GM12801 (cell line): ENCODE data around the gene ANKRD2.

ENCODE experiments used
- TF ChIP-seq, protein P1 (sequence below): IDR thresholded peaks from one replicate; pipeline ENCODE4 v1.5.1; 2011; ENCODE audit warnings: control low read depth; ENCODE audit not compliant: insufficient read length; ENCODE audit errors: extremely low read depth

The ANKRD2 gene, protein sequence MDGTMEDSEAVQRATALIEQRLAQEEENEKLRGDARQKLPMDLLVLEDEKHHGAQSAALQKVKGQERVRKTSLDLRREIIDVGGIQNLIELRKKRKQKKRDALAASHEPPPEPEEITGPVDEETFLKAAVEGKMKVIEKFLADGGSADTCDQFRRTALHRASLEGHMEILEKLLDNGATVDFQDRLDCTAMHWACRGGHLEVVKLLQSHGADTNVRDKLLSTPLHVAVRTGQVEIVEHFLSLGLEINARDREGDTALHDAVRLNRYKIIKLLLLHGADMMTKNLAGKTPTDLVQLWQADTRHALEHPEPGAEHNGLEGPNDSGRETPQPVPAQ

DNA sequence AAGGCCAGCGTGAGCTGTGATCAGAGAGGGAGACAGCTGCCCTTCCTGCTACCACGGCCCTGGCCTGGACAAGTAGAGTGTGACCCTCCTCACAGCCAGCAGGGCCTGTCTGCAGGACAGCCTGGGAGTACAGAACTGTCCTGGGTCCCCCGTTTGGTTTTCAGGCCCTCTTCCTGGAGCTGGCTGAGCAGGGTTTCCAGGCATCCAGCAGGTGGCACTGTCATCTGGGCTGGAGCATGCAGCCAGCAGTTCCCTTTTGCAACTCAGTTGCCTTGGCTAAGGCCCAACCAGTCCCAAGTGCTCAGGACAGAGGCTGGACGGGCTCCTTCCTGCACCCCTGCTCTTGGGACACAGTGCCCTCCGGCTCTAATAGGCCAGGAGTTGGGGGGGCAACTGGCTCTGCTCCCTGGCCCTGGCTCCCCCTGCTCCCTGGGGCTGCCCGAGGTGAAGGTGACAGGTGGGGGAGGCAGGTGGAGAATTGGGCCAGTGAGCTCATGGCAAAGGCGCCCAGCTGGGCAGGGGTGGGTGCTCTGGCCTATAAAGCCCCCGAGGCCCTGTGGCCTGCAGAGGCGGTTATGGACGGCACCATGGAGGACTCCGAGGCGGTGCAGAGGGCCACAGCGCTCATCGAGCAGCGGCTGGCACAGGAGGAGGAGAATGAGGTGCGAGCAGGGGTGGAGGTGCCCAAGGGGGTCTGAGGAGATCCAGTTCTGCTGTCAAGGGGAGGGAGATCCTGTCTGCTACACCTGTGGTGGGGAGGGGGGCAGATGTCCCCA is at the start of gene ANKRD2:
ANKRD2 (plus strand) TSS at position 566 of the 776 bp plus-strand sequence; CDS start at position 576, 10 bp downstream.
- TF ChIP-seq, protein P1, sequence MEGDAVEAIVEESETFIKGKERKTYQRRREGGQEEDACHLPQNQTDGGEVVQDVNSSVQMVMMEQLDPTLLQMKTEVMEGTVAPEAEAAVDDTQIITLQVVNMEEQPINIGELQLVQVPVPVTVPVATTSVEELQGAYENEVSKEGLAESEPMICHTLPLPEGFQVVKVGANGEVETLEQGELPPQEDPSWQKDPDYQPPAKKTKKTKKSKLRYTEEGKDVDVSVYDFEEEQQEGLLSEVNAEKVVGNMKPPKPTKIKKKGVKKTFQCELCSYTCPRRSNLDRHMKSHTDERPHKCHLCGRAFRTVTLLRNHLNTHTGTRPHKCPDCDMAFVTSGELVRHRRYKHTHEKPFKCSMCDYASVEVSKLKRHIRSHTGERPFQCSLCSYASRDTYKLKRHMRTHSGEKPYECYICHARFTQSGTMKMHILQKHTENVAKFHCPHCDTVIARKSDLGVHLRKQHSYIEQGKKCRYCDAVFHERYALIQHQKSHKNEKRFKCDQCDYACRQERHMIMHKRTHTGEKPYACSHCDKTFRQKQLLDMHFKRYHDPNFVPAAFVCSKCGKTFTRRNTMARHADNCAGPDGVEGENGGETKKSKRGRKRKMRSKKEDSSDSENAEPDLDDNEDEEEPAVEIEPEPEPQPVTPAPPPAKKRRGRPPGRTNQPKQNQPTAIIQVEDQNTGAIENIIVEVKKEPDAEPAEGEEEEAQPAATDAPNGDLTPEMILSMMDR = peak; percentile 19

DNA sequence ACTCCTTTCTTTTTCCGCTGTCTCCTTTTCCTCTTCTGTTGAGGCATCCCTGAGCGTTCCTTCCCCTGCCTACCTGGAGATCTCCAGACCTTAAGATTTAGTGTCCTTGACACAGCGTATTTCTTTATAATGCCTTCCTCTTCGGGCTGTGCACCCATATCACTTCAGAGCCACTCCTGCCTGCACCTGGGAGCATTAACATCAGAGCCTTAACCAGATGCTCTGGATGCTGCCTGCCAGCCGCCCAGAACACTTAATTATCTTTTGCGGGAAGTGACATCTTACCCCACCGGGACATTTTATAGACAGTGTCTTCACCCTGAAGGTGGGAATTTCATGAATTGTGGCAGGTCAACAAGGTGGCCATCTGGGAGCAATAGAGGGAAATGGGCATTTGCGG is 49.6 kb upstream of the ANKRD2 start:
- TF ChIP-seq, protein P1 = no peak

DNA sequence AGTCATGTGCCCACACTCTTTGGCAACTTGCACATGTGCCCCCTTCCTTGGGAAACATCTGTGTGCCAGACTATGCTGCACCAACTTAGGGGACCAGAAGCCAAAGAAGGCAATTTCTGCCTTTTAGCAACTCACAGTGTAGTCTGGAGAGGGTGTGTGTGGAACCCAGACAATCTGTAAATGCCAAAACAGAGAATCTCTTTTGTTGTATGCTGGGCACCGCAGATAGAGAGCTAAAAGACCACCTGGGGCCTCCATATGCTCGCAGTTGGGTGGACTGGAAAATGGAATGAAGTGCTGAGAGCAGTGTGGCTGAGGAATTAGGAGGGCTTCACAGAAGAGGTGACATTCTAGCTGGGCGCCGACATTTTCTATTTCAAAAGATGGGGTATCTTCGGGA is 47.5 kb upstream of the ANKRD2 start:
- TF ChIP-seq, protein P1 = no peak

DNA sequence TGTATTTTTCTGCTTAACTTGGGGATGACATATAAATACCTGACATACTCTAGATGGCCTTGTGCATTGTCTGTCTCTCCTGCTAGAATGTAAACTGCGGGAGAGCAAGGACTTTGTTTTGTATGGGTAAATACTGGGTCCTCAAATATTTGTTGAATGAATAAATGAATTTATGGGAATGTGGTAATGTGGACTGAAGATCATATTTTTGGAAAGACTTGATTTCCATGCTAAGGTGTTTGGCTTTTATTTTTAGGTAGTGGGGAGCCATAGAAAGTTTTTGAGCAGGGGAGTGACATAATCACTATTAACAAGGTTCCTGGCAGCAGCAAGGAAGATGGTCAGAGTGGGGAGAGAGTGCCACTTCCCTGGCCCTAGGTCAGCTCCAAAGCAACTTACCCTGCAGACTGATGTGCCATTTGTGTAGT is 46.9 kb upstream of the ANKRD2 start:
- TF ChIP-seq, protein P1 = no peak

DNA sequence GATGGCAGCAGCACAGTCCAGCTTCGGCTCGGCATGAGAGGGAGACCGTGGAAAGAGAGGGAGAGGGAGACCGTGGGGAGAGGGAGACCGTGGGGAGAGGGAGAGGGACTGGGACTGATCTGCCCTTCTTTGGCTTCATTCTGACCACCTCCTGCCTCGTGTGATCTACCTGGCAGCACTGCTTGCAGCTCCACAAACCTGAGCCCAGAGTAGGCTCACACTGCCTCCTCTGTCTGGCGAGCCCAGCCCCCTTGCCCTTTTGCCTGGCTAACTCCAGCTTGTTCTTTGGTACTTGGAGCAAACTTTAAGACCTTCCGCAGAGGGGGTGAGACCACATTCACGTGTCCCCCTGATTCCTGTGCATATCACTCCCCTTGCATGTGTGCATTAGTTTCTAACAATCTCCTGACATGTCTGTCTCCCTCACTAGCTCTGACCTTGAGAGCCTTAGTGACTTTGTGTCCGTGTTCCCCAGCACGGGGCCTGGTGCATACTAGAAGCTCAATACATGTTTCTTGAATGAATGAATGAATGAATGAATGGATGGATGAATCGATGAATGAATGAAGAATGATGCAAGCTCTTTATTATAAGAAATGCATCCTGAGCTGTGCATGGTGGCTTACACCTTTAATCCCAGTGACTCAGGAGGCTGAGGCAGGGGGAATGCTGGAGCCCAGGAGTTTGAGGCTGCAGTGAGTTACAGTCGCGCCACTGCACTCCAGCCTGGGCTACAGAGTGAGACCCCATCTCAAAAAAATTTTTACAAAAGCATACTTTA is 42.7 kb upstream of the ANKRD2 start:
- TF ChIP-seq, protein P1 = no peak

DNA sequence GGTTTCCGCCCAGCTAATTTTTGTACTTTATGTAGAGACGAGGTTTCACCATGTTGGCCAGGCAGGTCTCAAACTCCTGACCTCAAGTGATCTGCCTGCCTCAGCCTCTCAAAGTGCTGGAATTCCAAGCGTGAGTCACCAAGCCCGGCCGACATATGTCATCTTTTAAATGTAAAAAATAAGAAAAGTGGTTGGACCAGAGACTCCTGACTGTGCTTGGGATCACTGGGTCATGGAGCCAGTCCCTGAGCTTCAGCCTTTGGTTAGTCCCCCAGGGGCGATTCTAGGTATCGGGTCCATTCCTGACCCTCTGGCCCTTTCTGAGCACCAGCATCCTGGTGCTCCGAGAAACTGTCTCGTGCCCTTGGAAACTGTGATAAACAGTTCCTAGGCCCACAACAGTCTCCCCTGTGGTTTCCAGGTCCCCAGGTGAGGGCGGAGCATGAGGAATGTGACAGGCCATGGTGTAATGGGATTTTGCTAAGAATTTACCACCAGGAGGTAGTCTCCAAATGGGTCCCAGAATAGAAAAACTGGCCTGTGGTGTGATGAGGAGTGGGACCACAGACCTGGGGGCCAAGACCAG is 41.1 kb upstream of the ANKRD2 start:
- TF ChIP-seq, protein P1 = no peak
